Measurements from ENCODE around the gene ADISSP. TPM values are rescaled to one million over a fixed set of nuclear protein-coding genes. Genes with fewer than 3 reads are reported as not detected.
A peak's percentile ranks its signal among the peaks of the same experiment; 100 is the strongest.

Gene ADISSP
- polyA plus RNA-seq, 1 experiment = 34.3 TPM

- ChIA-PET CTCF (interaction anchor here (0.7 to 2.3 kb wide), 2 partner anchors 11 to 57 kb away, joined by 3 to 7 read pairs; partner anchors contain the start of gene CENPB), POLR2A (no interaction called here)
- no peak for TF ChIP-seq CTCF (IDR thresholded peaks at IDR 0.05; ENCODE audit: insufficient read depth, low read depth, low read length)
- no peaks in the 10 kb centered on the region for H3K36me3 ChIP-seq (ENCODE audit: control insufficient read depth, insufficient read depth, low read length)
- no peak overlapping the region for H3K4me3 ChIP-seq (ENCODE audit: low read depth, low read length)
- no peak for DNase-seq (ENCODE audit: low read depth)
- no peaks in the 10 kb centered on the region for H3K27me3 ChIP-seq (ENCODE audit: control insufficient read depth, insufficient read depth, low read length)
These were observed 8.0 kb upstream of the ADISSP start for GRCh38 chr20:3775457-3776108.

- POLR2A ChIA-PET = no interaction called here
- CTCF ChIA-PET = interaction anchor here (0.9 to 1.6 kb wide), 3 partner anchors 10 to 61 kb away, joined by 3 to 5 read pairs (median 3); partner anchors contain the start of gene SPEF1
These were observed 4.1 kb upstream of the ADISSP start for GRCh38 chr20:3771552-3772058.

GRCh38 chr20:3768342-3769130 lies 983 bp upstream of the ADISSP start:
- no peaks in the 10 kb centered on the region for H3K36me3 ChIP-seq (ENCODE audit: control insufficient read depth, insufficient read depth, low read length)
- CTCF ChIA-PET = interaction anchor here (0.7 to 4.7 kb wide), 14 partner anchors 8 to 205 kb away, joined by 3 to 51 read pairs (median 8); partner anchors contain the start of genes AP5S1, CENPB and SPEF1
- H3K27me3 ChIP-seq (ENCODE audit: control insufficient read depth, insufficient read depth, low read length) = no peaks in the 10 kb centered on the region
- no peak for DNase-seq (ENCODE audit: low read depth)
- POLR2A ChIA-PET = interaction anchor here (0.6 to 1.0 kb wide), 3 partner anchors 13 to 81 kb away, joined by 3 read pairs; partner anchors contain the start of gene SPEF1
- H3K4me3 ChIP-seq (ENCODE audit: low read depth, low read length) = peak overlapping the region; percentile 73
- peak; percentile 59 for TF ChIP-seq CTCF (IDR thresholded peaks at IDR 0.05; ENCODE audit: insufficient read depth, low read depth, low read length)

More at GRCh38 chr20:3771552-3772058, 4.1 kb upstream of the ADISSP start:
- H3K36me3 ChIP-seq (ENCODE audit: control insufficient read depth, insufficient read depth, low read length) = no peaks in the 10 kb centered on the region
- no peak for TF ChIP-seq CTCF (IDR thresholded peaks at IDR 0.05; ENCODE audit: insufficient read depth, low read depth, low read length)
- H3K27me3 ChIP-seq (ENCODE audit: control insufficient read depth, insufficient read depth, low read length) = no peaks in the 10 kb centered on the region
- no peak for DNase-seq (ENCODE audit: low read depth)
- no peak overlapping the region for H3K4me3 ChIP-seq (ENCODE audit: low read depth, low read length)

- CTCF ChIA-PET = interaction anchor here (0.6 to 4.7 kb wide), 8 partner anchors 10 to 257 kb away, joined by 3 to 51 read pairs (median 6); partner anchors contain the start of genes AP5S1 and SPEF1
- no peak for DNase-seq (ENCODE audit: low read depth)
- no peaks in the 10 kb centered on the region for H3K27me3 ChIP-seq (ENCODE audit: control insufficient read depth, insufficient read depth, low read length)
- POLR2A ChIA-PET = no interaction called here
- no peaks in the 10 kb centered on the region for H3K36me3 ChIP-seq (ENCODE audit: control insufficient read depth, insufficient read depth, low read length)
- no peak for TF ChIP-seq CTCF (IDR thresholded peaks at IDR 0.05; ENCODE audit: insufficient read depth, low read depth, low read length)
- H3K4me3 ChIP-seq (ENCODE audit: low read depth, low read length) = peak overlapping the region; percentile 71
These were observed 485 bp downstream of the ADISSP start for GRCh38 chr20:3767110-3767426.

Data from BJ (cell line).